ENCODE measurements around the gene CDSN.
A peak's percentile ranks its signal among the peaks of the same experiment; 100 is the strongest.
"Not testable (repeated sequence)": the region's sequence is repeated elsewhere in the genome, so short reads cannot be mapped to it uniquely, and the experiment has no call there.

Gene CDSN

GRCh38 chr6:31120151-31120915, at the start of gene CDSN:
TSS of gene CDSN (minus strand) at chr6:31120446. CDS start at chr6:31120419, 27 bp downstream.
- DNase-seq (ENCODE audit: low read depth in 2 of 2): no peak

GRCh38 chr6:31169123-31169857, 49.0 kb upstream of the CDSN start:
- DNase-seq (ENCODE audit: low read depth in 2 of 2): no peak

GRCh38 chr6:31168606-31169005, 48.4 kb upstream of the CDSN start:
- DNase-seq (ENCODE audit: low read depth in 2 of 2): no peak

- no peak for DNase-seq (ENCODE audit: low read depth in 2 of 2)
Measured at GRCh38 chr6:31165986-31166385, 45.7 kb upstream of the CDSN start.

- not testable (repeated sequence) for DNase-seq (ENCODE audit: low read depth in 2 of 2)
Measured at GRCh38 chr6:31165064-31165832, 45.0 kb upstream of the CDSN start.

GRCh38 chr6:31164475-31165063, 44.3 kb upstream of the CDSN start:
- not testable (repeated sequence) for DNase-seq (ENCODE audit: low read depth in 2 of 2)

- DNase-seq (ENCODE audit: low read depth in 2 of 2): no peak
Measured at GRCh38 chr6:31163922-31164321, 43.7 kb upstream of the CDSN start.

GRCh38 chr6:31162463-31163165, 42.4 kb upstream of the CDSN start:
- no peak for DNase-seq (ENCODE audit: low read depth in 2 of 2)

GRCh38 chr6:31161216-31162126, 41.2 kb upstream of the CDSN start:
- no peak for DNase-seq (ENCODE audit: low read depth in 2 of 2)

- no peak for DNase-seq (ENCODE audit: low read depth in 2 of 2)
Measured at GRCh38 chr6:31158863-31159855, 38.9 kb upstream of the CDSN start.

- peak; percentile 97 to 99 for DNase-seq (ENCODE audit: low read depth in 2 of 2)
Measured at GRCh38 chr6:31158140-31158862, 38.1 kb upstream of the CDSN start, which contains the start of gene TCF19. TSS of gene TCF19 (plus strand) at chr6:31158589. CDS start at chr6:31159470, 881 bp downstream.

- DNase-seq (ENCODE audit: low read depth in 2 of 2): no peak
Measured at GRCh38 chr6:31157513-31158139, 37.4 kb upstream of the CDSN start, which contains the start of gene CCHCR1. TSS of gene CCHCR1 (minus strand) at chr6:31157802. CDS start at chr6:31157600, 202 bp downstream.

- DNase-seq (ENCODE audit: low read depth in 2 of 2): no peak
Measured at GRCh38 chr6:31156641-31157040, 36.4 kb upstream of the CDSN start.

- no peak for DNase-seq (ENCODE audit: low read depth in 2 of 2)
Measured at GRCh38 chr6:31154436-31154835, 34.2 kb upstream of the CDSN start.

- no peak for DNase-seq (ENCODE audit: low read depth in 2 of 2)
Measured at GRCh38 chr6:31152781-31153180, 32.5 kb upstream of the CDSN start.

- DNase-seq (ENCODE audit: low read depth in 2 of 2): no peak
Measured at GRCh38 chr6:31149827-31150447, 29.7 kb upstream of the CDSN start.

GRCh38 chr6:31145386-31145785, 25.1 kb upstream of the CDSN start:
- DNase-seq (ENCODE audit: low read depth in 2 of 2): no peak
